Cerebellar cortex (tissue), 1 donor: ENCODE results near the gene TMEM132C.
A peak's percentile ranks its signal among the peaks of the same experiment; 100 is the strongest.
"Not testable (repeated sequence)": the region's sequence is repeated elsewhere in the genome, so short reads cannot be mapped to it uniquely, and the experiment has no call there.

Experiments
- DNase-seq: peaks from one replicate; pipeline ENCODE4 v3.0.0-alpha.2; 2015; ENCODE audit warnings: low spot score

TMEM132C gene

DNA sequence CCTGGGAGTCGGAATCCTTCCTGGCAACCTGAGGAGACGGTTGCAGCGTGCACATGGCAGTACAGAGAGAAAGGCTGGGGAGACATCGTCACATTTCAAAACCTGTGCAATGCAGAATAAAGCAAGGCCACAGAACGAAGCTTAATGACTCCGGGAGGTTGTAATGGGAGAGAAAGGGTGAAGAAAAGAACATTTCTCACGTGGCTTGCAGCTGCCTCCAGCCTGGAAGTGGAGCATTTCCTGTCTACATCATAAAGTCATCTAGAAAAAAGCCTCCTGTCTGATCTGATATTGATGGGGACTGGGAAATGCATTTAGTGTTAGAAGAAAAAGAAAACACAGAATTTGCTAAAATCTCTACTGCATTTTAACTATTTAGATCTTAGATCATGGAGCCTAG, 209.3 kb downstream of the TMEM132C start:
- DNase-seq = no peak

- no peak for DNase-seq
Measured at GRCh38 chr12:128483526-128484255, 216.7 kb downstream of the TMEM132C start.

DNA sequence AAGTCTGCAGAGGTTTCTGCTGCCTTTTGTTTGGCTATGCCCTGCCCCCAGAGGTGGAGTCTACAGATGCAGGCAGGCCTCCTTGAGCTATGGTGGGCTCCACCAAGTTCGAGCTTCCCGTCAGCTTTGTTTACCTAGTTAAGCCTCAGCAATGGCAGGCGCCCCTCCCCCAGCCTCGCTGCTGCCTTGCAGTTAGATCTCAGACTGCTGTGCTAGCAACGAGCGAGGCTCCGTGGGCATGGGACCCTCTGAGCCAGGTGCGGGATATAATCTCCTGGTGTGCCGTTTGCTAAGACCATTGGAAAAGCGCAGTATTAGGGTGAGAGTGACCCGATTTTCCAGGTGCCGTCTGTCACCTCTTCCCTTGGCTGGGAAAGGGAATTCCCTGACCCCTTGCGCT, 230.4 kb downstream of the TMEM132C start:
- not testable (repeated sequence) for DNase-seq

DNA sequence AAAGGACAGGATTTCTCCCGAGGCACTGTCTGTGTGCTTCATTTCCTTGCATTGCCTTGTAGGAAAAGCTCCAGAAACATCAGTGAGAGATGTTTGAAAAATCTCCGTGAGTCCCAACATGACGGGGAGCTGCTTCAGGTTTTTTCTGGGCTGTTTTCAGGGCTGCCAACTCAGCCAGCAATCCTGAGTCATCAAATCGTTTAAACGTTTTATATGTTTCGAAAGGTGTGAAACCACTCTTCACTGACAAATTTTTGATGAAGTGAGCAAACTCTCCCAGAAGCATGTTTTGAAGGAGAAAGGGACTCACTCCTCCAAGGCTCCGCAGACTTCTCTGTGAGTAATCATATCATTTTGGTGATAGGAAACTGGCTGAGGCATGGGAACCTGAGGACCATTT, 240.5 kb downstream of the TMEM132C start:
- no peak for DNase-seq

- no peak for DNase-seq
Measured at GRCh38 chr12:128509170-128509569, 242.2 kb downstream of the TMEM132C start.

GRCh38 chr12:128510511-128510910, 243.5 kb downstream of the TMEM132C start:
- peak; percentile 88 for DNase-seq

DNA sequence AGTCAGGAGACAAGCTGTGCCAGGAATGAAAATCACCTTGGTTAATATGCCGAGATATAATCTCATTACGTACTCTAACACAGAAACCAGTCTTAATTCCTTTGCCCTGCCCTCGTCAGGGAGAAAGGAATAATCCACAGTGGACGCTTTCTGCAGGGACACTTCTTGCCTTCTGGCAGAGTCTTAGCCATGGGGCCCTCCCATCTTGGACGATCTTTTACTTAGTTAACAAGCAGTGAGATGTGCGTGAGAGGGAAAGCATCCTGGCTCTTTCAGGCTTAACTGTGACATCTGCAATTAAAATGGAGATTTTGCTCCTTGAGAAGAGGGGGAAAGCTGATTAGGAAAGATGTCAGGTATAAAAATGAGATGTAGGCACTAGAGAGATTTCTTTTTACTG, 246.4 kb downstream of the TMEM132C start:
- DNase-seq = no peak

GRCh38 chr12:128513831-128514230, 246.9 kb downstream of the TMEM132C start:
- no peak for DNase-seq

GRCh38 chr12:128518644-128519043, 251.7 kb downstream of the TMEM132C start:
- DNase-seq = no peak

GRCh38 chr12:128519426-128519825, 252.5 kb downstream of the TMEM132C start:
- DNase-seq = no peak

- DNase-seq = peak; percentile 74
Measured at GRCh38 chr12:128521981-128522380, 255.0 kb downstream of the TMEM132C start.

DNA sequence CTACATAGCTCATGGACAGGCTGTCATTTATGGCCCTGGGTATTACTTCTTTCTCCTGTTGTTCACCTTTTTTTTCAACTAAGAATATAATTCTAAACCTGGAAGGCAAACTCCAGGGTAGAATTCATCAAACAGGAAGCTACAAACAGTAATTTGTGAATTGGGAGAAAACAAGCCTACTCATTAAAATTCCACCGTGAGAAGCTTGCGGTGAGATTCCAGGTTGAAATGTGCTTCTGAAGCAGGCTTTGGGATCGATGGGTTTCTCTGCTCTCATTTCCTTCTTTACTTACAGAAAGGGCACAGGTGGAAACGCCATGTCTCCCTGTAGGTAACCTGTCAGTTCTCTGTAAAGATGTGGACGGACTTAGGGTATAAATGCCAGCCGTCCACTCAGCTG, 257.5 kb downstream of the TMEM132C start:
- DNase-seq = no peak

DNA sequence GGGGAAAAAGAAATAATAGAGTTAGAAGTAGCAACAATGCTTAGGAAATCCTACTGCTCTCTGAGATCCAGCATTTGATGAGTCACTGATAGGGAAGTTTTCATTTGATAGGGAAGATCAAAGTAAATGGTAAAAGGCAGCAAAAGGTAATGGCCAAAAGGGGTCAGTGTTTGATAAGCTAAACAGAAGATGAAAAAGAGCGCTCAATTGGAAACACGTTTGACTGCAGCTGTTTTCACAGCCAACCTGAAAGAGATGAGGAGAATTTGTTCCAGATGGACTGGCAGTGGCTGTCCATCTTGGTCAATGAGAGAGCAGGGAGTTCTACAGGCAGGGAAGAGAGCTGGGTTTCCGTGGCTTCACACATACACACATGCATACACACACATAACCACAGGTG, 264.2 kb downstream of the TMEM132C start:
- DNase-seq = no peak

DNA sequence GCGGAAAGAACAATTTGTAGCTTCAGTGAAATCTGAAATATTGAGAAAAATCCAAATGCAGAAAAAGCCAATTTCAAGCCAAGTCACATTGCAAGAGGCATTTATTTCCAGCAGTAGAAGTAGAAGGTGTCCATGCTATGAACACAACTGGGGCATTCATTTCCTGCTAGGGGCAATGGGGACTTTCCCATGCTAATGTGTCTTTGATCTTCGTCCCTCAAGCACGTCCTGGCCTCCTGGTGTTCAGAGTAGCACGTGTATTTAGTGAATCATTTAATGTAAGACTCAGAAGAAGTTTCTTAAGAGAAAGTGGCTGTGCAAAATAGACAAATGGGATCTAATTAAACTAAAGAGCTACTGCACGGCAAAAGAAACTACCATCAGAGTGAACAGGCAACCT, 267.9 kb downstream of the TMEM132C start:
- no peak for DNase-seq

DNA sequence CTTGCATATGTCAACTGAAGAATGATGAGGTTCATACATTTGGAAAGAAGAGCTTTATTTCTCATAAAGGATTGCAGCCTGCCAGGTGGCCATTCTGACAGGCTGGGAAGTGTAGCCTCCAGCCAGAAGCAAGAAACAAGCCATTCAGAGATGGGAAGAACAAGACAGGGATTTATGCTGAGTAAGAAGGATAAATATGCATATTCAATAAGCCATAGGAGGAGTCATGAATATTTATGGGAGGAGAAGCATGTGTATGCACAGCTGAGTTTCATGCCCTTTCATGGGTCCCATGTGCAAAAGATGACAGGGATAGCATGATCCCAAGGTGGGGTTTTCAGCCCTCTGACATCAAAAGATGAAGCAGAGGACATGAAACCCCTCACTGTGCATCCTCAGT, 269.8 kb downstream of the TMEM132C start:
- no peak for DNase-seq

DNA sequence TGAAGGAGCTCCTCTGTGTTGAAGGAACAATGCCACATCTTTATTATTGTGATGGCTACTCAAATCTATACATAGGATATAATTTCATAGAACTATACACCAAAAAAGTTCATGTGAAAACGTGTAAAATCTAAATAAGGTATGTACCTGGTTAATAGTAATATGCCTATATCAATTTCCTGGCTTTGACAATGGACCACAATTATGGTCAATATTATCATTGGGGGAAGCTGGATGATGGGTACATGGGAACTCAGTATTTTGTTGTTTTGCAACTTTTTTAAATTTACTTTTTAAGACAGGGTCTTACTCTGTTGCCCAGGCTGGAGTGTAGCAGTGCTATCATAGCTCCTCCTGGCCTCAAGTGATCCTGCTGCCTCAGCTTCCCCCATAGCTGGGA, 270.7 kb downstream of the TMEM132C start:
- no peak for DNase-seq

DNA sequence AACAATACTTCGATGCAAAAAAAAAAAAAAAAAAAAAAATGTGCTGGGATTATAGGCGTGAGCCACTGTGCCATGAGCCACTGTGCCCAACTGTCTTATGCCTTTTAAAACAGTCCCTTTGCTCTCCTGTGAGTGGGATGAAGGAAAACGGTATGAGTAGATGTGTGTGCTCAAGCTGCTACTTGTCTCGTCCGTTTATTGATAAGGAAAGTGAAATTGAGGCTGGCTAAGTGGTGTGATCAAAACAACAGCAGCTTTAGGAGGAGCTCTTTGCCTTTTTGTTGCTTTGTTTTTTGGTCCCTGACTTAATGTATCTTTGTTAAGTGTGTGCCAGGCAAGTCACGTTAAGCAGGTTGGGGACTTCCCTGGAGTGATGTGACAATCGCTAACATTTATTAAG, 275.9 kb downstream of the TMEM132C start:
- no peak for DNase-seq

DNA sequence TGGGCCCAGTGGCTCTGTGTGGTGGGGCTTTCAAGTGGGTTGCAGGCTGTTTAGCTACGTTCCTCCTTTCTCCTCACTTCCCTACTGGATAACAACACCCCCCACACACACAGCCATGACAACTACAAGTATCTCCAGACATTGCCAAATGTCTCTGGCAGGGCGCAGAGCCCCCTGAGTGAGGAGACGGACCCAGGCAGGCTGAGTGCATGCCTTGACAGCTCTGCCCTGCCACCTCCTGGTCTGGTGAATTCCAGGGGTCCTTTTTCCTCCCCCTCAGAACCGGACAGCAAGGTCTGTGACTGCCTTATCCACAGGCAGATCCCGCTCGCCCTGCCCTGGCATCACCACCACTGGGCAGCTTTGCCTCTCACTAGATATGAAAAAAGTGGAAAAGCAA, 276.5 kb downstream of the TMEM132C start:
- no peak for DNase-seq

GRCh38 chr12:128543971-128544370, 277.0 kb downstream of the TMEM132C start:
- no peak for DNase-seq

GRCh38 chr12:128548949-128549348, 282.0 kb downstream of the TMEM132C start:
- DNase-seq = no peak

- no peak for DNase-seq
Measured at GRCh38 chr12:128549601-128550218, 282.7 kb downstream of the TMEM132C start.

GRCh38 chr12:128551266-128551665, 284.3 kb downstream of the TMEM132C start:
- DNase-seq = peak; percentile 46

- no peak for DNase-seq
Measured at GRCh38 chr12:128554546-128555304, 287.8 kb downstream of the TMEM132C start.
